Peyer's patch (tissue), 4 donors: ENCODE data around the gene ERGIC3.

Experiments used
- CTCF ChIP-seq, 6 experiments: fragments of 450-650 bp in 4 of 6; fragments of 200-600 bp in 2 of 6; sonication (generic) in 1 of 6; IDR thresholded peaks; one replicate each; pipeline ENCODE4 v1.5.1; 2017 to 2019; ENCODE audit warnings: antibody characterized with exemption in 6 of 6, mild to moderate bottlenecking in 3 of 6, moderate library complexity in 1 of 6
- POLR2A ChIP-seq, 2 donors: fragments of 450-650 bp; IDR thresholded peaks; one replicate each; pipeline ENCODE4 v1.5.1; 2017; ENCODE audit warnings: antibody characterized with exemption in 2 of 2, mild to moderate bottlenecking in 2 of 2, moderate library complexity in 2 of 2

DNA sequence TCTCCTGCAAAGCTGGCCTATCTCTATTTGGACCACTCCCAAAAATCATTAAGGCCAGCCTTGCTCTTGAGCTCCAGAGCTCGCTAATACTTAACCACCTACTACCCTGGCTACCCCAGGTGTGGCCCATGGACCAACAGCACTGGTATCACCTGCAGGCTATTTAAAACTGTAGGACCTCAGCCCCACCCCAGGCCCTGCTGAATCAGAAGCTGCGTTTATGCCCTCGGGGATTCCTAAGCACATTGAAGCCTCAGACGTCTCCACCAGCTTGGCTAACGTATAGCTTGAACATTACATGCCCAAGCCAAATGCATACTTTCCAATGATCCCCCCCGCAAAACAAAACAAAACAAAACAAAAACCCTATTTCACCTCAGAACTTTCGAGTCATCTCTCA, 54.0 kb downstream of the ERGIC3 start:
- TF ChIP-seq CTCF (IDR thresholded peaks at IDR 0.05): no peak
- no peak for TF ChIP-seq POLR2A (IDR thresholded peaks at IDR 0.05)
